ENCODE measurements around the gene IFITM2.

DNA sequence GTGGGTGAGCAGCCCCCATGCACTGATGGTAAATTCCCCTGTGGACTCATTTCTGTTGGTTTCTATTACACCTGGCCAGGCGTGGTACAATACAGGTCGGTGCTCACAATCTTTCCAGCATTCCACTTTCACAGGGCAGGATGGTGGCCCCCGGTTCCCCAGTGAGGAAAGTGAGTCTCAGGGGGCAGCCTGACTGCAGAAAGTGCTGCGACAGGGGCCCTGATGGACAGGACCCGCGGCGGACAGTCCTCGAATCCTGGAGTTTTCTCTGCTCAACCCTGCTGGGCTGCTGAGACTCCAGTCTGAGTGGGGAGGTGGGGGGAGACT lies 21.8 kb upstream of the IFITM2 start:
- TF ChIP-seq, protein P1, sequence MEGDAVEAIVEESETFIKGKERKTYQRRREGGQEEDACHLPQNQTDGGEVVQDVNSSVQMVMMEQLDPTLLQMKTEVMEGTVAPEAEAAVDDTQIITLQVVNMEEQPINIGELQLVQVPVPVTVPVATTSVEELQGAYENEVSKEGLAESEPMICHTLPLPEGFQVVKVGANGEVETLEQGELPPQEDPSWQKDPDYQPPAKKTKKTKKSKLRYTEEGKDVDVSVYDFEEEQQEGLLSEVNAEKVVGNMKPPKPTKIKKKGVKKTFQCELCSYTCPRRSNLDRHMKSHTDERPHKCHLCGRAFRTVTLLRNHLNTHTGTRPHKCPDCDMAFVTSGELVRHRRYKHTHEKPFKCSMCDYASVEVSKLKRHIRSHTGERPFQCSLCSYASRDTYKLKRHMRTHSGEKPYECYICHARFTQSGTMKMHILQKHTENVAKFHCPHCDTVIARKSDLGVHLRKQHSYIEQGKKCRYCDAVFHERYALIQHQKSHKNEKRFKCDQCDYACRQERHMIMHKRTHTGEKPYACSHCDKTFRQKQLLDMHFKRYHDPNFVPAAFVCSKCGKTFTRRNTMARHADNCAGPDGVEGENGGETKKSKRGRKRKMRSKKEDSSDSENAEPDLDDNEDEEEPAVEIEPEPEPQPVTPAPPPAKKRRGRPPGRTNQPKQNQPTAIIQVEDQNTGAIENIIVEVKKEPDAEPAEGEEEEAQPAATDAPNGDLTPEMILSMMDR (IDR thresholded peaks at IDR 0.05): no peak
- no peak for TF ChIP-seq POLR2AphosphoS5 (IDR thresholded peaks at IDR 0.05)
- TF ChIP-seq POLR2A (IDR thresholded peaks at IDR 0.05): no peak
- no peak for TF ChIP-seq EP300 (IDR thresholded peaks at IDR 0.05)

Data from gastroesophageal sphincter (tissue), 3 donors.